ENCODE results near the gene DHCR24.

- no peak for TF ChIP-seq MAFK (IDR thresholded peaks at IDR 0.05; ENCODE audit: partially characterized antibody)
- no peak for TF ChIP-seq CTCF (IDR thresholded peaks at IDR 0.05)
- TF ChIP-seq POLR2A (IDR thresholded peaks at IDR 0.05; ENCODE audit: low read length), result no peak
- TF ChIP-seq NR3C1 (IDR thresholded peaks at IDR 0.05), result no peak
- no peak for TF ChIP-seq POLR2AphosphoS2 (conservative IDR thresholded peaks at IDR 0.05; ENCODE audit: low read length)
- no peak for TF ChIP-seq MAX (IDR thresholded peaks at IDR 0.05)
- TF ChIP-seq CBX8 (IDR thresholded peaks at IDR 0.05), result no peak
- no peak for TF ChIP-seq CHD4 (IDR thresholded peaks at IDR 0.05; ENCODE audit: borderline replicate concordance)
- no peak for TF ChIP-seq KDM1A (IDR thresholded peaks at IDR 0.05; ENCODE audit: low read depth)
- no peak for TF ChIP-seq REST (IDR thresholded peaks at IDR 0.05)
- no peak for TF ChIP-seq HOXA7 (CRISPR knock-in tag; IDR thresholded peaks at IDR 0.05)
- no peak for TF ChIP-seq MAZ (IDR thresholded peaks at IDR 0.05; ENCODE audit: borderline replicate concordance, low read depth, low read length)
- no peak for TF ChIP-seq NFE2L2 (conservative IDR thresholded peaks at IDR 0.05; ENCODE audit: low read length)
- TF ChIP-seq RAD21 (conservative IDR thresholded peaks at IDR 0.05 in 1 of 2, IDR thresholded peaks at IDR 0.05 in 1 of 2), result no peak
Measured at GRCh38 chr1:54904476-54905048, 17.6 kb upstream of the DHCR24 start.

All from A549 (cell line).